CD4-positive, alpha-beta T cell (primary cell): Measurements from ENCODE around the gene DUSP21. TPM values are rescaled to one million over a fixed set of nuclear protein-coding genes. Genes with fewer than 3 reads are reported as not detected.
"Not testable (repeated sequence)": the region's sequence is repeated elsewhere in the genome, so short reads cannot be mapped to it uniquely, and the experiment has no call there.

Source experiments
- ATAC-seq: fragments of 200-7000 bp; cut with Tn5 transposase; one replicate; pipeline ENCODE4 v1.10.0; 2022; ENCODE audit warnings: mild to moderate bottlenecking; ENCODE audit not compliant: poor library complexity
- CTCF ChIA-PET: fragments of 350-600 bp; sonication (Branson Sonifier 250); formaldehyde crosslinking; loops from one replicate; lab custom pipeline; 2021; ENCODE audit warnings: antibody characterized with exemption, inconsistent platforms; lab: Charles Lee
- POLR2A ChIA-PET: fragments of 350-600 bp; sonication (Branson Sonifier 250); formaldehyde crosslinking; loops from one replicate; lab custom pipeline; 2021; ENCODE audit warnings: antibody characterized with exemption, inconsistent platforms; lab: Charles Lee
- DNase-seq, 14 experiments: peaks; one replicate each; pipeline ENCODE4 v3.0.0-alpha.2; 2013 to 2020; ENCODE audit warnings: mixed read lengths in 2 of 14
- H3K27ac ChIP-seq, 2 donors: one replicate each; pipeline versions ENCODE4 v1.5.1 to v1.7.0; 2013; ENCODE audit warnings: low read length in 2 of 2, low read depth in 1 of 2, mild to moderate bottlenecking in 1 of 2
- H3K27me3 ChIP-seq, 2 experiments: 1 replicate in 1 of 2; 2 replicates in 1 of 2; pipeline versions ENCODE4 v1.6.1 to v1.7.0; 2013; ENCODE audit warnings: low read length in 2 of 2, control low read depth in 1 of 2, mild to moderate bottlenecking in 1 of 2, moderate library complexity in 1 of 2; ENCODE audit not compliant: insufficient read depth in 2 of 2, control insufficient read depth in 1 of 2
- H3K36me3 ChIP-seq: one replicate; pipeline ENCODE4 v1.6.1; 2013; ENCODE audit warnings: low read length, control low read depth; ENCODE audit not compliant: insufficient read depth
- H3K4me1 ChIP-seq: one replicate; pipeline ENCODE4 v1.6.1; 2013; ENCODE audit warnings: low read length, control low read depth; ENCODE audit not compliant: insufficient read depth
- H3K4me3 ChIP-seq: one replicate; pipeline ENCODE4 v1.5.1; 2013; ENCODE audit warnings: mild to moderate bottlenecking, low read length, moderate library complexity
- H3K9me3 ChIP-seq, 2 experiments: 1 replicate in 1 of 2; 2 replicates in 1 of 2; pipeline versions ENCODE4 v1.6.1 to v1.7.0; 2013; ENCODE audit warnings: low read length in 2 of 2, mild to moderate bottlenecking in 2 of 2, control low read depth in 1 of 2, moderate library complexity in 1 of 2; ENCODE audit not compliant: control insufficient read depth in 1 of 2, insufficient read depth in 1 of 2
- H3K27ac Mint-ChIP-seq: one replicate; pipeline ENCODE4 v1.8.0; 2020; ENCODE audit warnings: mixed read lengths
- H3K27me3 Mint-ChIP-seq: one replicate; pipeline ENCODE4 v1.8.0; 2021; ENCODE audit warnings: mixed read lengths
- H3K36me3 Mint-ChIP-seq: one replicate; pipeline ENCODE4 v1.8.0; 2021; ENCODE audit warnings: low read depth, mixed read lengths
- H3K4me1 Mint-ChIP-seq: one replicate; pipeline ENCODE4 v1.8.0; 2021; ENCODE audit warnings: low read depth, mixed read lengths
- H3K4me3 Mint-ChIP-seq: one replicate; pipeline ENCODE4 v1.8.0; 2020; ENCODE audit warnings: mild to moderate bottlenecking, mixed read lengths
- H3K9me3 Mint-ChIP-seq: one replicate; pipeline ENCODE4 v1.8.0; 2020; ENCODE audit warnings: mixed read lengths
- CTCF ChIP-seq: fragments of 200-600 bp; IDR thresholded peaks from one replicate; pipeline ENCODE4 v1.8.0; 2022; ENCODE audit warnings: antibody characterized with exemption, mild to moderate bottlenecking
- intact Hi-C, 2 experiments: fragments of 100-400 bp; cut with DNase I in 1 of 2; cut with micrococcal nuclease in 1 of 2; formaldehyde crosslinking; loops; one replicate each; pipeline versions ENCODE4 v1.15.1 to v1.9.0; 2023 to 2025; cut with DNase I, micrococcal nuclease
- total RNA-seq, 174 experiments: library from RNA in 2 of 174; stranded (reverse) in 2 of 174; gene quantifications; one replicate each; pipeline ENCODE4 v1.2.3 and lab custom pipeline; 2021 to 2026

Gene DUSP21
- total RNA-seq, 2 experiments from 2014 or later: not detected

GRCh38 chrX:44822601-44823000 lies 21.2 kb upstream of the DUSP21 start:
- H3K27ac Mint-ChIP-seq: no peak overlapping the region
- no peak for TF ChIP-seq CTCF
- POLR2A ChIA-PET: no interaction called here
- Histone ChIP-seq H3K9me3 (no peaks in the 10 kb centered on the region), H3K36me3 (no peaks in the 10 kb centered on the region), H3K4me1 (no peaks in the 10 kb centered on the region), H3K4me3 (no peak overlapping the region), H3K27ac (no peak overlapping the region), H3K27me3 (no peaks in the 10 kb centered on the region)
- DNase-seq: no peak
- H3K9me3 Mint-ChIP-seq: no peaks in the 10 kb centered on the region
- ATAC-seq: no peak
- CTCF ChIA-PET: no interaction called here
- H3K27me3 Mint-ChIP-seq: no peaks in the 10 kb centered on the region
- H3K4me1 Mint-ChIP-seq: no peaks in the 10 kb centered on the region
- H3K4me3 Mint-ChIP-seq: no peak overlapping the region
- intact Hi-C loops: no loop called here
- H3K36me3 Mint-ChIP-seq: no peaks in the 10 kb centered on the region

GRCh38 chrX:44823193-44823592 lies 20.6 kb upstream of the DUSP21 start:
- H3K9me3 ChIP-seq, H3K9me3 Mint-ChIP-seq, POLR2A ChIA-PET, H3K36me3 ChIP-seq, H3K36me3 Mint-ChIP-seq, H3K27me3 ChIP-seq, DNase-seq, H3K27me3 Mint-ChIP-seq, H3K4me1 Mint-ChIP-seq, H3K27ac ChIP-seq, H3K4me3 ChIP-seq, H3K27ac Mint-ChIP-seq, CTCF ChIA-PET, H3K4me3 Mint-ChIP-seq, H3K4me1 ChIP-seq, intact Hi-C loops, ATAC-seq: not testable (repeated sequence)

- H3K9me3 Mint-ChIP-seq: no peaks in the 10 kb centered on the region
- Histone ChIP-seq H3K4me1 (no peaks in the 10 kb centered on the region), H3K27ac (no peak overlapping the region), H3K36me3 (no peaks in the 10 kb centered on the region), H3K4me3 (no peak overlapping the region), H3K27me3 (no peaks in the 10 kb centered on the region), H3K9me3 (no peaks in the 10 kb centered on the region)
- no peak overlapping the region for H3K27ac Mint-ChIP-seq
- TF ChIP-seq CTCF: no peak
- H3K4me3 Mint-ChIP-seq: no peak overlapping the region
- H3K36me3 Mint-ChIP-seq: no peaks in the 10 kb centered on the region
- H3K4me1 Mint-ChIP-seq: no peaks in the 10 kb centered on the region
- no peak for ATAC-seq
- POLR2A ChIA-PET: no interaction called here
- CTCF ChIA-PET: no interaction called here
- H3K27me3 Mint-ChIP-seq: no peaks in the 10 kb centered on the region
- intact Hi-C loops: no loop called here
- DNase-seq: no peak
Measured at GRCh38 chrX:44828008-44828605, 15.7 kb upstream of the DUSP21 start.

- Mint-ChIP-seq H3K4me3 (no peak overlapping the region), H3K4me1 (no peaks in the 10 kb centered on the region), H3K27ac (no peak overlapping the region), H3K27me3 (no peaks in the 10 kb centered on the region), H3K36me3 (no peaks in the 10 kb centered on the region), H3K9me3 (no peaks in the 10 kb centered on the region)
- H3K36me3 ChIP-seq: no peaks in the 10 kb centered on the region
- ChIA-PET CTCF (no interaction called here), POLR2A (no interaction called here)
- no peak overlapping the region for H3K27ac ChIP-seq
- ATAC-seq: no peak
- intact Hi-C loops: no loop called here
- TF ChIP-seq CTCF: no peak
- no peak for DNase-seq
- no peaks in the 10 kb centered on the region for H3K9me3 ChIP-seq
- H3K4me1 ChIP-seq: no peaks in the 10 kb centered on the region
- H3K4me3 ChIP-seq: no peak overlapping the region
- H3K27me3 ChIP-seq: no peaks in the 10 kb centered on the region
Measured at GRCh38 chrX:44829832-44830231, 14.0 kb upstream of the DUSP21 start.
